Germinal center (tissue), 1 donor: ENCODE measurements around the gene ATOSB.
"Not testable (repeated sequence)": the region's sequence is repeated elsewhere in the genome, so short reads cannot be mapped to it uniquely, and the experiment has no call there.

Experiments used
- DNase-seq: peaks from one replicate; pipeline ENCODE4 v3.0.0; 2012; ENCODE audit warnings: mixed read lengths, low spot score

The ATOSB gene

GRCh38 chr9:35115680-35116538 lies at the start of gene ATOSB:
Gene ATOSB, minus strand, starts transcription at chr9:35115862. Its CDS starts 7,588 bp downstream, at chr9:35108274.
- peak; percentile 95 for DNase-seq

- DNase-seq = no peak
Observed at GRCh38 chr9:35164711-35165110, 49.0 kb upstream of the ATOSB start.

- DNase-seq = no peak
Observed at GRCh38 chr9:35163413-35163812, 47.8 kb upstream of the ATOSB start.

GRCh38 chr9:35162605-35163315 lies 47.1 kb upstream of the ATOSB start:
- DNase-seq = no peak

GRCh38 chr9:35161713-35162604 lies 46.3 kb upstream of the ATOSB start, which contains the start of gene UNC13B:
Gene UNC13B, plus strand, starts transcription at chr9:35162009. Its CDS starts 275 bp downstream, at chr9:35162284.
- peak; percentile 92 for DNase-seq

GRCh38 chr9:35158501-35159280 lies 43.0 kb upstream of the ATOSB start:
- no peak for DNase-seq

GRCh38 chr9:35157836-35158235 lies 42.2 kb upstream of the ATOSB start:
- DNase-seq = not testable (repeated sequence)

GRCh38 chr9:35156781-35157180 lies 41.1 kb upstream of the ATOSB start:
- DNase-seq = no peak

- no peak for DNase-seq
Observed at GRCh38 chr9:35152926-35153325, 37.3 kb upstream of the ATOSB start.

- not testable (repeated sequence) for DNase-seq
Observed at GRCh38 chr9:35147941-35148563, 32.4 kb upstream of the ATOSB start.

GRCh38 chr9:35142037-35142436 lies 26.4 kb upstream of the ATOSB start:
- DNase-seq = no peak

GRCh38 chr9:35140093-35140492 lies 24.4 kb upstream of the ATOSB start:
- DNase-seq = no peak

- DNase-seq = no peak
Observed at GRCh38 chr9:35136866-35137265, 21.2 kb upstream of the ATOSB start.

- DNase-seq = no peak
Observed at GRCh38 chr9:35135988-35136387, 20.3 kb upstream of the ATOSB start.

GRCh38 chr9:35134920-35135319 lies 19.3 kb upstream of the ATOSB start:
- DNase-seq = no peak

GRCh38 chr9:35116898-35117551 lies 1.4 kb upstream of the ATOSB start:
- DNase-seq = peak; percentile 86

GRCh38 chr9:35116539-35116897 lies 856 bp upstream of the ATOSB start:
- no peak for DNase-seq

- peak; percentile 44 for DNase-seq
Observed at GRCh38 chr9:35114840-35115628, 628 bp downstream of the ATOSB start.

GRCh38 chr9:35114113-35114839 lies 1.4 kb downstream of the ATOSB start:
- no peak for DNase-seq
